Stomach (tissue), 4 donors: Measurements from ENCODE around the gene CGREF1.

ENCODE experiments used
- EP300 ChIP-seq: sonication (generic); formaldehyde crosslinking; IDR thresholded peaks from one replicate; pipeline ENCODE4 v1.6.1; 2017; ENCODE audit warnings: antibody characterized with exemption
- POLR2A ChIP-seq, 4 donors: fragments of 450-650 bp; IDR thresholded peaks; one replicate each; pipeline ENCODE4 v1.6.1; 2016; ENCODE audit warnings: antibody characterized with exemption in 4 of 4, control low read depth in 2 of 4, mild to moderate bottlenecking in 1 of 4, moderate library complexity in 1 of 4

DNA sequence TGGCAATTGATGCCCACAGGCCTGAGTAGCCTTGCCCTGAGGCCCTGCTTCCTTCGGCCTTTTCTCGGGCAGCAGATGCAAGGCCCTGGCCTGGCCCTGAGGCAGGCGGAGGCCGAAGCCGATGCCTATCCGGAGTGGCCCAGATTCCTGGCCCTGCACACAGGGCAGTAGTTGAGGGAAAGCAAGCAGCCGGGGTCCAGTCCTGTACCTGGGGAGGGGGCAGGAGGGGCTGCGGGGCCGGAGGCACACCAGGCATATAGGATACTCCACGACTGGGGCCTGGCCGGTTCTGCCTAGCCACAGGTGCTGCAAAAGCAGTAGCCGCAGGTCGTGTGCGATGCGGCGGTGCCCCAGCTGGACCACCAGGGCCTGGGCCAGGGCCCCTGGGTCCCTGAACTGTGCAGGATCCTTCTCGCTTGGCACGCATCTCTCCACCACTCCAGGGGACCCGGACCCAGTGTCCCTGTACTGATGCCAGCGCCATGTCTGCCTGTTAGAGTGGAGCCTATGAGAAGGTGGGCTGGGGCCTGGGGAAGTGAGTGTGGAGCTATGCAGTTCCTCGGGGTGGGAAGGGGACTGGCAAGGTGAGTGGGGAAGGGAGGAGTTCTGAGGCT is 18.5 kb upstream of the CGREF1 start:
- TF ChIP-seq EP300 (no peak), POLR2A (IDR thresholded peaks at IDR 0.05) (no peak)
